ENCODE data around the gene PPP1R13B.

The PPP1R13B gene

DNA sequence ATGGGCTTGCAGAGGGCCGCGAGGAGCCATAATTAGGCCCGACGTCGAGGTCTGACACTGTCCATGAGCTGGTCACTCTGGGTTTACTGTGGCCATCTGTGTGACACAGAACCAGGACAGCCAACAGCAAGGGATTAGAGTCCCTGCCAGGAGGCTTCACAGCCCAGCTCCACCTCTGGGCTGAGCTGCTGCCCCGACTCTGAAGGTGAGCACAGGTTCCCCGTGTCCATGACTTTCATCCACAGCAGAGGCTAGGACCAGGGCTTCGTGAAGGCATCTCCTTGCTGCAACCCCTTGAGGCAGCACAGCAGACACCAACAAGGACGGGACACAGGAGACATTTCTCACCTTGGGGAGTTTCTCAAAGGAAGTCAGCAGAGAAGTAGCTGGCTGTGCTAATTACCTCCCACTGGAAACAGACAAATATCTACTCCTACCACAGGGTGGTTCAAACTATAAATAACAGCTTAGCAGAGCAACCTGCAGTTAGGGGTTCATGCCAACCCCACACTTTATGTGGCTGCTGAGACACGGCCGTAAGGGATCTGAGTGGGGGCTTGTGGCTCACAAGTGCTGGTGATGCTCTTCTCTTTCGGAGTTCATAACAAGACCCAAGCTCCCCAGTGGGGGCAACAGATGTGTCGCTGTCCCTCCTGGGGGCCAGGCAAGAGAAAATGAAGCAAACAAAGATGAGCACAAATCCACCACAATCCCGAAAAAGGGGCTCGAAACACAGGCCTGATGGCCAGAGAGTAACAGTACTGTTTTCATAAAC, 102.6 kb downstream of the PPP1R13B start:
- no peak for DNase-seq (ENCODE audit: low spot score)

DNA sequence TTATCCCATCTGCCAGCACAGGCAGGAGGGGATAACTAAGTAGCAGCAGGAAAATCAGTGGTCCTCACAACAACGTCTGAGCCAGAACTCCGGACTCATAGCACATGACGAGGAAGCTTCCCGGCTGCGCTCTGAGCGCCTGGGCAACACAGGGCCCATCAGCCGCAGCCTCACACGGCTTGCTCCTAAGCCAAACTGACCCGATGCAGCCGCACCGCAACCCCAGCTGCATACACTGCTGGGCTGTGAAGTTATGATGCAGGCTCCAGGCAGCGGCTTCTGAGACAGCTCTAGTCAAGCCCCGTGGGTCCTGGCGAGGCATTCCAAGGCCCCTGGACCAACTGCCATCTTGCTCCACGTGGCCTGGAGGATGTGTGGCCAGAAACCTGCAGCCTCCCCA, 103.7 kb downstream of the PPP1R13B start:
- no peak for DNase-seq (ENCODE audit: low spot score)

DNA sequence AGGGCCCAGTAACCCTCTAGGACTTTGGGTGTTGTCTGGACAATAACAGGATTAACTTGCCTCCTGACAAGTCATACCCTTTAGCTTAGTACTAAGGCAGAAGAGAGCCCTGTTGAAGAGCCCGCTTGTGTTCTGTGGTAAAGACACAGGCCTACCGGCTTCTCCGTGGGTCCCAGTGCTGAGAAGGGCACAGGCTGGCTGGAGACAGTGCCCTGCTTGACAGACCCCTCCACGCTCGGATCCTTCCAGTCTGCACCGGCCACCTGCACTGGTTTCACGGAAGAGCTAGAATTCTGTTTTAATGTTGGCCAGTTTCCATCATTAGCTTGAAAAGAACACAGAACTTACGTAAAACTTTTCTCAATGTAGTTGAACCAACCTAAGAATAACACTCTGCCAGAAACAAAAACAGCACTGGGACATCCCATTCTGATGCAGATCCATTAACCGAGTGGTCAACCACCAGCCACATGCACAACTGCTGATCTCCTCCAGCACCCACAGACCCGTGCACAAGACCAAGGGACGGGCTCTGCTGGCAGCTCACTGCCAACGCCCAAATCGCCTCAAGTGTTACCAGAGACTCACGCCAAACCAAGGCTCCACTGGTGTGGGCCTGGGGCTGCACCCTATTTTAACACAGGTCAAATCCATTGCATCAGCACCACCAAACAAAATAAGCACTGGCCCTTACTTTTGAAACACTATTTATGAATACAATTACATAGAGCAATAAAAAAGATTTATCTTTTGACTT, 104.7 kb downstream of the PPP1R13B start:
- no peak for DNase-seq (ENCODE audit: low spot score)

DNA sequence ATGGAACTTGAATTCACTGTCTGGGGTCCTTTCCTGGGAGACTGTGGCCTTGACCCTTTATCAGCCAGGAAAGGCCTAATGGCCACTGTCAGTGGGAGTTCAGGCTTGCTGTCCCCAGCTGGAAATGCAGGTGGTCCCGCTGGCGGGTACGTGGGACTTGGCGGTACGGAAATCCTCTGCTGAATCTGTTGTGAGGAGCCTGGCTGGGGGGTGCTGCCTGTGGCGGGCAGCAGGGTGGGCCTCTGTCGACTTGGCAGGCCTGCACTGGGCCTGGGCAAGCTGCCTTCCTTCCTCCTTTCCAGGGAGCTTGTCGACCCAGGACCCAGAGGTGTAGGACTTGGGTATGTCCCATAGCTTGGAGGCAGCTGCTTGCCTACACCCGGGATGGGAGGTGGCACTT, 105.5 kb downstream of the PPP1R13B start:
- DNase-seq (ENCODE audit: low spot score) = no peak

DNA sequence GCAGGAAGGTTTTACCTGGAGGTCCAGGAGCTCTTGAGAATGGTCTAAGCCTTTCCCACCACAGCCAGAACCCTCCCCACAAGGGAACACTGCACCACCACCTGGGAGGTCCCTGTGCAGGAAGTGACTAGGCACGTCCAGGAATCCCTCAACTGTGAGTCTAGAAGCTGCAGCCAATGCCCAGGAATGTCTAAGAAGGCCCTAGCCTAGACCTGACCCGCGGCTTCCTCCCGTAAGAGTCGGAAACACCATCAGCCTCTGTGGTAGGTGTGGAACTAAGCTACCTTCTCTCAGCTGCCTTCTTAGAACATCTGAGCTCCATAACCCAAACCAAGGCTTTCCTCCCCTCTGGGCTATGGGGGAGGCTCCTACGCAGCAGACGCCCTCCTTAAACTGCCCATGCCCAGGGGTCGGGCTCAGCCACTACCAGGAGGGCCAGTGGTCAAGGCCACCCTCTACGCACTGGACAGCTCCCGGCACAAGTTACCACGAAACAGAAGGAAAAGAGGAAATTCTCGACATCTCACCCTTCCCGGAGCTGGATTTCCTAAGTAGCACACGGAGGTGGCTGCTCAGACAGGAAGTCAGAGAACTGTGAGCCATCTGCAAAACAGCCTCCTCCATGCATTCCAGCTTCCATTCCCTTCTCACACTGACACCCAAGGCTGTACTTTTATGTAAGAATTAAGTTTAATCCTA, 106.2 kb downstream of the PPP1R13B start:
- no peak for DNase-seq (ENCODE audit: low spot score)

DNA sequence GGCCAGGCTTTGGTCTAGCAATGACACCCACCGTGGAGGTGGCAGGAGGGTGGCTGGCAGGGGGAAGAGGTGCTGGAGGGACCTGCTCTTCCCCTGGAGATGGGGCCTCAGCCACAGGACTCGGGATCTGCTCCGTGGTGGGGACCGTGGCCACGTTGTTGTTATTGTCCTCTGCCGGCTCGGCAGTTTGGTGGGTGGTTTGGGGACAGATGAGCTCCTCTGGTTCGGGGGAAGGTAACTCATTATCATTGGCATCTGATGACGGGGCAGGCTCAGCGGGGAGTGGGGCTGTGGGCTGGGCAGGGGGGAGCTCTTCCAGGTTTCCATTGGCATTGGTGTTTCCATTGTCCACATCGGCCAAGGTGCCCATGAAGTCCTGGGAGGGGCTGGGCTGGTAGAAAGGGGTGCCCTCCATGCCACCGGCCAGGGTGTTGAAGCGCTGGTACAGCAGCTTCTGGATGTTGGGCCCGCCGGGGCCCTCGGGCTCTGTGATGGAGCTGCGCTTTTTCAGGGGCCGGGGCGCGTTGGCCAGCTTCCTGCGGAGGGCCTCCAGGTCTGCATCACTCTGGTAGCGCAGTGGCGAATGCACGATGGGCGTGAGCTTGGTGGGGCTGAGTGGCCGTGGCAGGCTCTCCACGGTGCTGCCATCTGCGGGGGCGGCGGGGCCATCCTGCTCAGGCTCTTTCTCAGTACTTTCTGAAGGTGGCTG, 107.4 kb downstream of the PPP1R13B start:
- DNase-seq (ENCODE audit: low spot score) = no peak

DNA sequence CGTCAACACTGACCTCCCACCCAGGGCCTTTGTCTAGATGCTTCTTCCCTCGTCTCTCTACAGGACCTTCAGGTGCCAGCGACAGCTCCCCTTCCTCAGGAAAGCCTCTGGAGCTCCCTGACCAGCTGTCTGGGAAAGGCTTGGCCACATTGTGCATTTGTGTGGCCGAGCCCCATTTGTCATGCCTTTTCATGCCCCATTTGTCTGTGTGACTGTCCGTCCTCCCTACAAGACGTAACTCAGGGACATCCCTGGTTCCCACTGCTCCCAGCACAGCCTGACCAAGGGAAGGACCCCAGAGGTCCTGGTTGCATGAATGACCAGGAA, 107.9 kb downstream of the PPP1R13B start:
- DNase-seq (ENCODE audit: low spot score) = no peak

DNA sequence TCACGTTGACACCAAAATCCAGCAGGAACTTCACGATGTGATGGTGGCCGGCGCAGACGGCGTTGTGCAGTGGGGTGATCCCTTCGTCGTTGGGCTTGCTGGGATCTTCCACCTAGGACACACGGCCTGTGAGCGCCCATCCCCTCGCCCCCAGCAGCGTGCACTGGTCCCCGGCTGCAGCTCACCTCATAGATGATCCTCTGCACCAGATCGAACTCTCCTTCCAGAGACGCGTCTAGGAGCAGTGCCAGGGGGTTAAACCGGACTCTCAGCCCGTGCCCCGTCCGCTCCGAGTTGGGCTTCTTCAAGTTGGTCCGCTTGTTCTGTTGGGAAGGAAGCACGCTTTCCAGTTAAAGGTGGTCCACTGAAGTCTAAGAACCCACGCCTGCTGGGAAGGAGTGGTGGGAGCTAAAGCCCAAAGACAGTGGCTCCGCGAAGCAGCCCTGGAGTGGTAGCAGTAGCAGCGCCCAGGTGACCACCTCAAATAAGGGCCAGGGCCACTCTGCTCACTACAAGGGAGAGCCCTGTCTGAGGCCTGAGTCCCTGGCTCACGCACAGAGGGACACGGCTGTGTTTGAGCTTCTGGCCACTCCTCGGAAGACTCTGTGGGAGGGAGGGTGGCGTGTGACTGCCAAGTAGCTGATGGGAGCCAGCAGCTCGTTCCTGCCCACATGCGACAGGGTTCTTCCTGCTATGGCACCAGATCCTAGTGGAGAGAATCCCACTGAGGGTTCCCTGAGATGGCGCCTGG, 108.5 kb downstream of the PPP1R13B start:
- no peak for DNase-seq (ENCODE audit: low spot score)

DNA sequence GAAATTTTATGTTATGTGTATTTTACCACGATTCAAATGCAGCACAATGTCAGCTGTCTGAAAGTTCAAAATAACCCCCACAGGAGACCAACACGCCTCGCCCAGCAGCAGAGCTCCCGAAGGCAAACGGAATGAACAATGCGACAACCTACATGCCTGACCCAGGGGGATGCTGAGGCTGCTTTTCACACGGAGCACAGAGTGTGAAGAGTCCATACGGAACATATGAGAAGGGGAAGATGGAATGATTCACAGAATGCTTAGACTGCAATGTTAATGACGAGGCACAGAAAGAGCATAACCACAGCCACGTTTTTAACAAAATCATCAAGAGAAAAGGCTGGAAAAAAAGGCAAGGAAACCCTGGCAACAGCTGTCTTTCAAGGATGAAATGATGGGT, 109.2 kb downstream of the PPP1R13B start:
- no peak for DNase-seq (ENCODE audit: low spot score)

DNA sequence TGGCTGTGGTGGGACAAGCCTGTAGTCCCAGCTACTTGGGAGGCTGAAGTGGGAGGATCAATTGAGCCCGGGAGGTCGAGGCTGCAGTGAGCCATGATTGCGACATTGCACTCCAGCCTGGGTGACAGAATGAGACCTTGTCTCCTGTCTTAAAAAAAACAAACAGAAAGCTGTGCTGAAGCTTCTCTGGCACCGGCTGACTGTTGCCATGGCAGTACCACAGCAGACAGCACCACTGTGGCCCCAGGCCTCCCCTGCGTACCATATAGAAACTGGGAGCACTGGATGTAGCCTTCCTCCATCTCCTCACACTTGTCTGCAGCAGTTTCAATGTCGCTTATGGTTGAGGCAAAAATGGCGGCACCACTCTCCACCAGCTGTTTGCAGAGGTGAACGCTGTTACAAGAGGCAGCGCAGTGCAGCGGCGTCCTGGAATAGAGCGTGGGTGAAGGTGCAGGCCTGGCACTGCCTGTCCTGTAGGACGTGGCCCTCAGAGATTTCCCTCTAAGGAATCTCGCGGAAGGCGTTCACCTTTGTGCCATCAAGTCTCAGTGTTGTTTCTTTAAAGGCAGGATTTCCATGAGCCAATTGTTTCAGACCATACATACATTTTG, 109.8 kb downstream of the PPP1R13B start:
- DNase-seq (ENCODE audit: low spot score) = no peak

DNA sequence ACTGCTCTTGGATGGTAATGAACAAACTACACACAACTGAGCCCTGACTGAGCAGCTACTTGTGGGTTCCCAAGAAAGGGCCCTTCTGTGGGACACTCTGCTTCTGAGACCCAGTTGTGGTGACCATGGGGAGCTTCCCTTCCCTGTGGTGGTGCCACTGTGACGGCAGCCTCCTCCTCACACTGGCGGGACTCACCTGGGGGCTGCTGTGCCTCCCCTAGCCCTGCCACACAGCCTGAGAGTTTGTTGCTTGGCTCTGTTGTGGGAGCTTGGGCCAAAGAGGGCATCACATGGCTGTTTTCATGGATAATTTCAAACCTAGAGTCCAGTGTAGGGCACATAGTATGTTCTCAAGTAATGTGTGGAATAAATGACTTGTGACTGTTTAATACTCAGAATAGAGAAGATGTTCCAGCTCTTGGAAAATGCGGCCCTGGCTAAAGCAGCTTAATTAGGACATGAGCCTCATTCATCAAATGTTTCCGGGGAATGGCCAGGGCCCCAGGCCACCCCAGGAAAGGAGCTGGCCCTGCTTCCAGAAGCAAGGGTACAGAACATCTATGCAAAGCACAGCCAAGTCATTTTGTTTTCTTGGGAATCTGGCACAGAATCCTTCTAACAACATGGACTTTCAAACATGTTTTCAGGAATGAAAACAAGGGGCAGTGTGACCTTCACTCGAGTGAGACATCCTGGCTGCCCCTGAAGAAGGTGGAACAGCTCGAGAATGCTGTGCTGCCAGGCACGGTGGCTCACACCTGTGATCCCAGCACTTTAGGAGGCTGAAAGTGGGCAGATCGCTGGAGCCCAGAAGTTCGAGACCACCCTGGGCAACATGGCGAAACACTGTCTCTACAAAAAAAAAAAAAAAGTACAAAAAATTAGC, 110.6 kb downstream of the PPP1R13B start:
- DNase-seq (ENCODE audit: low spot score) = no peak

DNA sequence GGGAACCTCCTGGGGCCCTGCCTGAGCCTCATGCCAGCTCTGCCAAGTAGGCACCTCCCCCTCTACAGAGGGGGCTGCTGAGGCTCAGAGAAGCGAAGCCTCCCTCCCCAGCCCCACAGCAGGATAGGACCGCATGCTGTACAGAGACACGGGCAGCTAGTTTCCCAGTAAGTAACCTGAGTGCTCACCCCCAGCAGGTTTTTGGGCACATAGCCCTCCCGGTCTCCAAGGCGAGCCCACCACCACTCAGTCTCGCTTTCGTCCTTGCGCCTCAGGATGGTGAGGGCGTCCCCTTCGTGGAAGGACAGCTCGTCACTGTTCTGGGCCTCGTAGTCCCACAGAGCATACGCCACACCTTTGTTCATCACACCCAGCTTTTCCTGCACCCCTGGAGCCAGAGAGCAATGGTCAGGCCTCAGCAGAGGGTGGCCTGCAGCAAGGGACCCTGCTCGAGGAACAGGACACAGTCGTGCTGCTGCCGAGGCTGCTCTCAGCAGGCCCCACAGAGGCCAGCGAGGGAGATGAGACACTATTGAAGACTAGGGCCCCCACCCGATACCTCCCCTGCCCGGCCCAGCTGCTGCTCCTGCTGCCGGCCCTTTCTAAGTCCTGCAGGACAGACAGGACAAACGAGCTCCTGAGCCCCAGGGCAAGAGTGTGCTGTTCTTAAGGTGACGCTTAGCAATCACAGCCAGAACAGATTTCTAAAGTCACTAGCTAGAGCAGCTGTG, 111.4 kb downstream of the PPP1R13B start:
- no peak for DNase-seq (ENCODE audit: low spot score)

DNA sequence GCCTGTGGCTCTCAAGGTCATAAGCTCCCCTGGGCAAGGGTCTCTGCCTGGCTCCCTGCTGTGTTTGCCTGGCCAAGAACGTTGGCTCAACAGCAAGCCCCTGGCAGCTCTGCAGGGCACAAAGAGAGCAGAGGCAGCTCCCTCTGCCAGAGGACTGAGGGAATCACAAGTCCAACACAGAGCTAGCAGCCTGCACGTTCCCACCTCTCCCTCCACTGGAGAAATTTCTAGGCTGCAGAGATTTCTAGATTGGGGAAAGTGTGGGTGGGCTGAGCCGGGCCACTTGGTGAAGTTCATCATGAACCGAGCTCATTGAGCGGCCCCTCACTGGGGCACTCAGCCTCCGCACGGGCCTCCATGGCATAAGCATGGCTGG, 111.9 kb downstream of the PPP1R13B start:
- no peak for DNase-seq (ENCODE audit: low spot score)

DNA sequence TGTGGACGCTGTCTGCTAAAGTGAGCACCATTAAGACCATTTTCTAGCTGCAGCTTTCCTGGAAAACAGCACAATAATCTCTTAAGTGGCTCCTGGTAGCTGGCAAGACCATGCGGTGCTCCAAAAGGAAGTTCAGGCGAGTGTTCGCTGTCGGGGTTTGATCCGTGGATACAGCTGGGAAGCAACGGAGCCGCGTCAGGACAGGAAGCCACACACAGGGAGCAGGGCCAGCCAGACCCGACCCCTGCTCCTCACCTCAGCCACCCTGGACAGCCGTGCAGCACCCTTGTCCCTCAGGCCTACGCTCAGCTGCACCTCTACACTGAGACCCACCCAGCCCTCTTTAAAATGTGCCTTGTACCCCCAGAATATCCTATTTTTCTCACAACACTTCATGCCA, 112.4 kb downstream of the PPP1R13B start:
- DNase-seq (ENCODE audit: low spot score) = no peak

DNA sequence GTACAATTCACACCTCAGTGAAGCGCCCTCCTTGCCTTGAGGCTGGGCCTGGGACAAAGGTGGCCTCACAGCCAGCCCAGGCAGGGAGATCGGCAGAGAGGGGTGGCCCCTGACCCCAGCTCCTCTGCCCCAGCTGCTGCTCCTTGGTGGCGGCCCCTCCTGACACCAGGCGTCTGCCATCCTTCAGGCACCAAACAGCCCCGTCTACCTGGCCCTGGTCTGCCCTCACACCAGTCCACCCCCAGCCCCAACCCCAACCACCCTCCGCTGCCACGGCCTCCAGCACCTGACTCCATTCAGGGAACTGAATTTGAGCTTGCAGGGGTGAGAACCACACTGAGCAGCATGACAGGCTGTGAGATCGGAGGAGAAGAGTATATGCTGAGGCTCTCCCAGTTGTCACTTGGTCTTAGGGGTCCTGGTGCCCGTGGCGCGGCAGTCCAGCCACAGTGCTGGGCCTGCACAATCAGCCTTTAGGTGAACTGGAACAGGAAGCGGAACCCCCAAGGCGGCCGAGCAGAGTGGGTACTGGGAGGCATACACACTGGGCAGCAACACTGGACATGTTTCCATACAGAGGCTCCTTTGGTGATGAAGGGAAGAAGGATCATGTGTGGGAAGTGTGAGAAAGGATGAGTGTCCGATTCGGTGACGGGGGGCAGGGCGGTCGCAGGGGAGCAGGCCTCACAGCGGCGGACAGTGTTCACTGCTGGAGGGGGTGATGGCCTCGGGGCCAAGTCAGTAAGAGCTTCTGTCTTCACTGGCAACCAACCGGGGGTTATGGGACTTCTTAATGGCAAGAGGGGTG, 113.1 kb downstream of the PPP1R13B start:
- no peak for DNase-seq (ENCODE audit: low spot score)

DNA sequence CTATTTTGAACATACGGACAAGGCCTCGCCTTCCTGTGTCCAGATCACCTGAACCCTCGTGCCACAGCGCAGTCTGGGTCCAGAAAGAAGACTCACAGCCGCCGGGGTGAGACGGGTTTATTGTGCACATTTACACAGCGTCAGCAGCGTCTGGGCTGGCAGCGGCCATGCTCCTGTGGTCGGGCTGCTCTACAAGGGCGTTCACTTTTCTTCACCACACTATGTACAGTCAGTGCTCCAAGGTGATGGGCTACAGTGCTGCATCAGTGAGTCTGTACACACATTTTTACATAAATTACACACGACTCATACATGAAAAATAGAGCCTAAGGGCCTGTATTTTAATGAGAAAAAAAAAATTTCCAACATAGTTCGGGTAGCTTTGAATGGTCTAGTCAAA, 113.7 kb downstream of the PPP1R13B start:
- no peak for DNase-seq (ENCODE audit: low spot score)

DNA sequence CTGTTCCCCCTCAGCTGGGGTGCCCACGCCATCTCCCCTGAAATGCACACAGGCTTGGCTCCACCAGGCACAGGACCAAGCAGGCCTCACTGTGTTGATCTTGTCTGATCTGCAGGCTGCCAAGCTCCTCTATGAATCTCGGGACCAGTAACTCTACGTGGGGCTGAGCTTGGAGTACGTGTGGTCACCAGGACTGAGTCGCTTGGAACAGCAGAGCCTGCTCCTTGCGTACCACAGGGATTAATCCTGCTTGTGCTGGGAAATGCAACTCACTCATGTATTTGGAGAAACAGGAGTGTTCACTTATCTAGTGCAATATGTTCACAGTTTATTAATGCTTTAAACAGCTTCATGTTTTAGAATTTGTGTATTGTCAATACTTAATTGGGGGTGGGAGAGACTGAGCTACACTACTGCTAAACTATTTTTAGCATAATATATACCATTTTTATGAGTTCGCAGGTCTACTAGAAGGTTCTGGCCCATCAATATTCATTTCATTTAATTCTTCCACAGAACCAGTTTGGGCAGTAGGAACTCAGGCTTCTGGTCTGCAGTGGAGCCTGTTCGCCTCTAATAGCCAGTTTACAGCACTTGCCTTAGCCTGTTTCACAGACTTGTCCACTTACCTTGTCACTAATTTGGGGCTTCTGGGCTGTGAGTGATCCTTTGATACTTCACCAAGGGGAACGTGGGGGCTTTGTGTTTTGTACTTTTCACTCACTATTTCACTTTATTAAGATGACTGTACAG, 114.3 kb downstream of the PPP1R13B start:
- DNase-seq (ENCODE audit: low spot score) = no peak
